IMR-90 (cell line): ENCODE results near the gene CLEC11A. TPM values are rescaled to one million over a fixed set of nuclear protein-coding genes. Genes with fewer than 3 reads are reported as not detected.

ENCODE experiments used
- ATAC-seq: fragments of 200-7000 bp; cut with Tn5 transposase; 2 replicates; pipeline ENCODE4 v1.9.1; 2020; ENCODE audit warnings: low read depth, mild to moderate bottlenecking, moderate library complexity
- BruUV-seq: library from RNA; stranded (reverse); fragments of 400-500 nt; replicated peaks from 2 replicates; lab custom pipeline; 2021; lab: Mats Ljungman, UMichigan
- CTCF ChIA-PET: fragments of 300-600 bp; formaldehyde crosslinking; extraction: SDS; loops from one replicate; lab custom pipeline; 2021; ENCODE audit warnings: antibody characterized with exemption; lab: Yijun Ruan, JAX
- POLR2A ChIA-PET: fragments of 300-600 bp; sonication (Branson Sonifier 250); formaldehyde crosslinking; loops from one replicate; lab custom pipeline; 2022; ENCODE audit warnings: antibody characterized with exemption; ENCODE audit not compliant: unreplicated experiment; lab: Charles Lee
- DNase-seq: peaks from one replicate; pipeline ENCODE4 v3.0.0; 2013
- H2AFZ ChIP-seq: replicated peaks from 2 replicates; pipeline ENCODE3; 2013; ENCODE audit warnings: low read length, mild to moderate bottlenecking; ENCODE audit not compliant: poor library complexity
- H2AK5ac ChIP-seq: 2 replicates; pipeline ENCODE4 v1.6.1; 2013; ENCODE audit warnings: low read depth, low read length, inconsistent platforms
- H2AK9ac ChIP-seq: replicated peaks from 2 replicates; pipeline ENCODE3; 2013; ENCODE audit warnings: mild to moderate bottlenecking, low read depth, low read length, moderate library complexity; ENCODE audit not compliant: poor library complexity
- H2BK120ac ChIP-seq: 2 replicates; pipeline ENCODE4 v1.6.1; 2013; ENCODE audit warnings: low read depth, low read length, inconsistent platforms
- H2BK15ac ChIP-seq: 3 replicates; pipeline ENCODE4 v1.6.1; 2013; ENCODE audit warnings: low read depth, low read length, inconsistent platforms
- H2BK20ac ChIP-seq: 2 replicates; pipeline ENCODE4 v1.6.1; 2013; ENCODE audit warnings: low read depth, mild to moderate bottlenecking, inconsistent platforms, low read length, moderate library complexity
- H2BK5ac ChIP-seq: 2 replicates; pipeline ENCODE4 v1.6.1; 2013; ENCODE audit warnings: mild to moderate bottlenecking, low read depth, low read length, inconsistent platforms; ENCODE audit not compliant: poor library complexity, severe bottlenecking
- H3K14ac ChIP-seq: replicated peaks from 2 replicates; pipeline ENCODE4 v1.6.1; 2013; ENCODE audit warnings: low read depth, low read length, inconsistent platforms
- H3K18ac ChIP-seq: 2 replicates; pipeline ENCODE4 v1.6.1; 2013; ENCODE audit warnings: low read depth, low read length, control low read depth
- H3K23ac ChIP-seq: 2 replicates; pipeline ENCODE4 v1.6.1; 2013; ENCODE audit warnings: low read depth, low read length, inconsistent platforms
- H3K27ac ChIP-seq: 2 replicates; pipeline ENCODE4 v1.5.1; 2013; ENCODE audit warnings: mild to moderate bottlenecking, control low read depth, low read length; ENCODE audit not compliant: insufficient read depth
- H3K27me3 ChIP-seq: 2 replicates; pipeline ENCODE4 v1.6.1; 2013; ENCODE audit warnings: low read length; ENCODE audit not compliant: control insufficient read depth, insufficient read depth
- H3K36me3 ChIP-seq: 2 replicates; pipeline ENCODE4 v1.6.1; 2013; ENCODE audit warnings: low read length, mixed read lengths; ENCODE audit not compliant: control insufficient read depth, insufficient read depth
- H3K4ac ChIP-seq: 2 replicates; pipeline ENCODE4 v1.6.1; 2013; ENCODE audit warnings: low read depth, low read length, inconsistent platforms
- H3K4me1 ChIP-seq: 2 replicates; pipeline ENCODE4 v1.6.1; 2013; ENCODE audit warnings: low read length, mixed read lengths; ENCODE audit not compliant: control insufficient read depth, insufficient read depth
- H3K4me2 ChIP-seq: 2 replicates; pipeline ENCODE4 v1.6.1; 2013; ENCODE audit warnings: low read depth, mild to moderate bottlenecking, control low read depth, low read length, moderate library complexity
- H3K4me3 ChIP-seq: 2 replicates; pipeline ENCODE4 v1.5.1; 2013; ENCODE audit warnings: low read depth, mild to moderate bottlenecking, control low read depth, low read length, moderate library complexity; ENCODE audit not compliant: insufficient read depth
- H3K56ac ChIP-seq: 2 replicates; pipeline ENCODE4 v1.6.1; 2013; ENCODE audit warnings: low read length, inconsistent platforms; ENCODE audit not compliant: insufficient read depth; ENCODE audit errors: extremely low read depth
- H3K79me1 ChIP-seq, 2 experiments: 2 replicates each; pipeline ENCODE4 v1.6.1; 2013; ENCODE audit warnings: low read length in 2 of 2, inconsistent platforms in 1 of 2, low read depth in 1 of 2
- H3K9ac ChIP-seq: 2 replicates; pipeline ENCODE4 v1.6.1; 2013; ENCODE audit warnings: low read depth, low read length, control low read depth
- H3K9me1 ChIP-seq: 2 replicates; pipeline ENCODE4 v1.6.1; 2013; ENCODE audit warnings: low read length, inconsistent platforms; ENCODE audit not compliant: insufficient read depth
- H3K9me3 ChIP-seq: 2 replicates; pipeline ENCODE4 v1.6.1; 2013; ENCODE audit warnings: low read length; ENCODE audit not compliant: control insufficient read depth, insufficient read depth
- H4K20me1 ChIP-seq: 2 replicates; pipeline ENCODE4 v1.6.1; 2013; ENCODE audit warnings: low read length, inconsistent platforms; ENCODE audit not compliant: insufficient read depth
- H4K5ac ChIP-seq: 2 replicates; pipeline ENCODE4 v1.6.1; 2013; ENCODE audit warnings: mild to moderate bottlenecking, low read depth, low read length, control low read depth
- H4K8ac ChIP-seq, 2 experiments: 2 replicates each; pipeline ENCODE4 v1.6.1; 2013; ENCODE audit warnings: low read depth in 2 of 2, low read length in 2 of 2, control low read depth in 1 of 2, inconsistent platforms in 1 of 2
- H4K91ac ChIP-seq: 2 replicates; pipeline ENCODE4 v1.6.1; 2013; ENCODE audit warnings: low read depth, low read length, inconsistent platforms; ENCODE audit not compliant: insufficient read depth
- BHLHE40 ChIP-seq: fragments of 150-350 bp; IDR thresholded peaks from 2 replicates; pipeline ENCODE4 v1.6.1; 2016; ENCODE audit warnings: mild to moderate bottlenecking, low read depth, low read length
- CEBPB ChIP-seq: IDR thresholded peaks from 2 replicates; pipeline ENCODE4 v1.6.1; 2012; ENCODE audit warnings: low read depth, low read length, improper control_type of control experiment
- CHD1 ChIP-seq: IDR thresholded peaks from 2 replicates; pipeline ENCODE4 v1.6.1; 2012; ENCODE audit warnings: low read depth, low read length, improper control_type of control experiment
- FOS ChIP-seq: fragments of 150-350 bp; IDR thresholded peaks from 2 replicates; pipeline ENCODE4 v1.6.1; 2016; ENCODE audit warnings: low read depth, low read length
- MAFK ChIP-seq: IDR thresholded peaks from 2 replicates; pipeline ENCODE4 v1.6.1; 2012; ENCODE audit warnings: low read depth, low read length, improper control_type of control experiment
- MAZ ChIP-seq: IDR thresholded peaks from 2 replicates; pipeline ENCODE4 v1.6.1; 2012; ENCODE audit warnings: low read depth, mild to moderate bottlenecking, low read length, improper control_type of control experiment, moderate library complexity, borderline replicate concordance
- MXI1 ChIP-seq: IDR thresholded peaks from 2 replicates; pipeline ENCODE4 v1.6.1; 2012; ENCODE audit warnings: low read depth, mild to moderate bottlenecking, low read length, moderate library complexity, borderline replicate concordance
- NFE2L2 ChIP-seq: fragments of 150-350 bp; IDR thresholded peaks from 2 replicates; pipeline ENCODE4 v1.6.1; 2016; ENCODE audit warnings: low read depth, mild to moderate bottlenecking, low read length
- POLR2A ChIP-seq: IDR thresholded peaks from 2 replicates; pipeline ENCODE4 v1.6.1; 2012; ENCODE audit warnings: mild to moderate bottlenecking, low read depth, low read length
- RAD21 ChIP-seq: IDR thresholded peaks from 2 replicates; pipeline ENCODE4 v1.6.1; 2012; ENCODE audit warnings: low read length, improper control_type of control experiment
- RCOR1 ChIP-seq: IDR thresholded peaks from 2 replicates; pipeline ENCODE4 v1.6.1; 2012; ENCODE audit warnings: mild to moderate bottlenecking, low read length, improper control_type of control experiment; ENCODE audit not compliant: insufficient replicate concordance
- RFX5 ChIP-seq: IDR thresholded peaks from 2 replicates; pipeline ENCODE4 v1.8.0; 2012; ENCODE audit warnings: low read depth, mild to moderate bottlenecking, low read length, moderate library complexity
- SMC3 ChIP-seq: fragments of 150-350 bp; IDR thresholded peaks from 2 replicates; pipeline ENCODE4 v1.6.1; 2016; ENCODE audit warnings: low read depth, mild to moderate bottlenecking, antibody characterized with exemption, low read length, moderate library complexity
- USF2 ChIP-seq: fragments of 150-350 bp; IDR thresholded peaks from 2 replicates; pipeline ENCODE4 v1.6.1; 2017; ENCODE audit warnings: mild to moderate bottlenecking, antibody characterized with exemption, low read length, low read depth
- WGBS, 2 experiments: methylation state at CpG; one replicate each; pipeline versions ENCODE4 v1.1.5 to v1.1.7; 2013; ENCODE audit warnings: missing lambda C conversion rate in 2 of 2; ENCODE audit not compliant: insufficient read length in 1 of 2; ENCODE audit errors: extremely low coverage in 2 of 2; 5-methylcytosine and 5-hydroxymethylcytosine counted together
- dilution Hi-C: fragments of 300-500 bp; cut with HindIII; formaldehyde crosslinking; loops from one replicate; pipeline ENCODE4 v1.14.3; 2018; ENCODE audit warnings: low sequenced_read_pairs; ENCODE audit not compliant: unreplicated experiment
- in situ Hi-C: fragments of 300-500 bp; cut with MboI; formaldehyde crosslinking; loops from 3 replicates; pipeline ENCODE4 v1.14.3; 2019; ENCODE audit warnings: low sequenced_read_pairs, inconsistent platforms, mixed read lengths
- intact Hi-C: fragments of 100-400 bp; cut with micrococcal nuclease; formaldehyde crosslinking; loops from 2 replicates; pipeline ENCODE4 v1.10.0; 2022
- polyA plus RNA-seq, 3 experiments: library from polyadenylated mRNA; depleted of rRNA; stranded (reverse); fragments of >200 nt; gene quantifications; 2 replicates each; pipeline ENCODE4 v1.2.3, GENCODE V29; 2012; ENCODE audit warnings: low replicate concordance in 1 of 3
- total RNA-seq: library from RNA; depleted of rRNA; stranded (reverse); fragments of >200 nt; gene quantifications from 2 replicates; pipeline ENCODE4 v1.2.3, GENCODE V29; 2012
- TF ChIP-seq, protein P1 (sequence below): conservative IDR thresholded peaks from 2 replicates; pipeline ENCODE4 v1.5.1; 2012; ENCODE audit warnings: mild to moderate bottlenecking, low read depth, low read length, improper control_type of control experiment
- TF ChIP-seq, protein P2 (sequence below): fragments of 150-350 bp; IDR thresholded peaks from 2 replicates; pipeline ENCODE4 v1.6.1; 2016; ENCODE audit warnings: low read depth, mild to moderate bottlenecking, low read length, moderate library complexity, borderline replicate concordance

CLEC11A gene
- total and polyA plus RNA-seq, 2 of the 4 experiments (the other 2 are of a cell fraction): 17.0 to 152 TPM

DNA sequence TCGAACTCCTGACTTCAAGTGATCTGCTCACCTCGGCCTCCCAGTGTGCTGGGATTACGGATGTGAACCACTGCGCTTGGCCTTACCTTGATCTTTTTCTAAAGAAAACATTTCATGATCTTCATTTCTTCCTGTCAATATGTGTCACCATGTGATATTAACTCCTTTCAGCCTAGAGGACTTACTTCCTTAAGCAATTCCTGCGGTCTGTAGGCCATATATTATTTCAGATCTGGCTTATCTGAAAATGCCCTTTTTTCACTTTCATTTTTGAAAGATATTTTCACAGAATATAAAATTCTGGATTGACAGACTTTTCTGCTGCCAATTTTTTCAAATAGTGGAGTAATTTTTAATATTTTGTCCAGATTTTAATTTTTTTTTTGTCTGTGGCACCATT lies 45.1 kb downstream of the CLEC11A start:
- Histone ChIP-seq H3K27ac (no peak overlapping the region), H4K20me1 (no peaks in the 10 kb centered on the region), H3K79me1 (no peaks in the 10 kb centered on the region), H2BK120ac (no peak overlapping the region), H4K8ac (no peak overlapping the region), H3K4me2 (no peak overlapping the region), H3K4ac (no peak overlapping the region), H3K14ac (no peak overlapping the region), H2AK5ac (no peak overlapping the region), H2BK20ac (no peak overlapping the region), H3K27me3 (no peaks in the 10 kb centered on the region), H3K56ac (no peak overlapping the region), H2BK5ac (no peak overlapping the region), H2BK15ac (no peak overlapping the region), H3K36me3 (no peaks in the 10 kb centered on the region), H4K91ac (no peak overlapping the region), H3K9me1 (no peaks in the 10 kb centered on the region), H3K23ac (no peak overlapping the region), H3K18ac (no peak overlapping the region), H3K9ac (no peak overlapping the region), H2AFZ (no peak overlapping the region), H2AK9ac (no peak overlapping the region), H3K9me3 (no peaks in the 10 kb centered on the region), H3K4me3 (no peak overlapping the region), H4K5ac (no peak overlapping the region), H3K4me1 (no peaks in the 10 kb centered on the region)
- ChIA-PET POLR2A (no interaction called here), CTCF (no interaction called here)
- dilution Hi-C loops: no loop called here
- intact Hi-C loops: no loop called here
- no TSS peak for BruUV-seq
- no peak for DNase-seq
- TF ChIP-seq MXI1 (no peak), NFE2L2 (no peak), RAD21 (no peak), RCOR1 (no peak), CHD1 (no peak), CEBPB (no peak), USF2 (no peak), RFX5 (no peak), FOS (no peak), BHLHE40 (no peak), POLR2A (no peak), MAZ (no peak), SMC3 (no peak), MAFK (no peak)
- TF ChIP-seq, protein P1, sequence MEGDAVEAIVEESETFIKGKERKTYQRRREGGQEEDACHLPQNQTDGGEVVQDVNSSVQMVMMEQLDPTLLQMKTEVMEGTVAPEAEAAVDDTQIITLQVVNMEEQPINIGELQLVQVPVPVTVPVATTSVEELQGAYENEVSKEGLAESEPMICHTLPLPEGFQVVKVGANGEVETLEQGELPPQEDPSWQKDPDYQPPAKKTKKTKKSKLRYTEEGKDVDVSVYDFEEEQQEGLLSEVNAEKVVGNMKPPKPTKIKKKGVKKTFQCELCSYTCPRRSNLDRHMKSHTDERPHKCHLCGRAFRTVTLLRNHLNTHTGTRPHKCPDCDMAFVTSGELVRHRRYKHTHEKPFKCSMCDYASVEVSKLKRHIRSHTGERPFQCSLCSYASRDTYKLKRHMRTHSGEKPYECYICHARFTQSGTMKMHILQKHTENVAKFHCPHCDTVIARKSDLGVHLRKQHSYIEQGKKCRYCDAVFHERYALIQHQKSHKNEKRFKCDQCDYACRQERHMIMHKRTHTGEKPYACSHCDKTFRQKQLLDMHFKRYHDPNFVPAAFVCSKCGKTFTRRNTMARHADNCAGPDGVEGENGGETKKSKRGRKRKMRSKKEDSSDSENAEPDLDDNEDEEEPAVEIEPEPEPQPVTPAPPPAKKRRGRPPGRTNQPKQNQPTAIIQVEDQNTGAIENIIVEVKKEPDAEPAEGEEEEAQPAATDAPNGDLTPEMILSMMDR: no peak
- TF ChIP-seq, protein P2, sequence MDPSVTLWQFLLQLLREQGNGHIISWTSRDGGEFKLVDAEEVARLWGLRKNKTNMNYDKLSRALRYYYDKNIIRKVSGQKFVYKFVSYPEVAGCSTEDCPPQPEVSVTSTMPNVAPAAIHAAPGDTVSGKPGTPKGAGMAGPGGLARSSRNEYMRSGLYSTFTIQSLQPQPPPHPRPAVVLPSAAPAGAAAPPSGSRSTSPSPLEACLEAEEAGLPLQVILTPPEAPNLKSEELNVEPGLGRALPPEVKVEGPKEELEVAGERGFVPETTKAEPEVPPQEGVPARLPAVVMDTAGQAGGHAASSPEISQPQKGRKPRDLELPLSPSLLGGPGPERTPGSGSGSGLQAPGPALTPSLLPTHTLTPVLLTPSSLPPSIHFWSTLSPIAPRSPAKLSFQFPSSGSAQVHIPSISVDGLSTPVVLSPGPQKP: no peak
- in situ Hi-C loops: no loop called here
- no peak for ATAC-seq
- WGBS, 2 experiments: 74% methylated on average over 4 of the region's 5 CpGs; no CpG with 5 or more reads in 1 of the 2 experiments
